H9 (cell line): ENCODE results near the gene ADAM29. TPM values are rescaled to one million over a fixed set of nuclear protein-coding genes. Genes with fewer than 3 reads are reported as not detected.

ENCODE experiments used
- DNase-seq: peaks from one replicate; pipeline ENCODE4 v3.0.0-alpha.2; 2017
- H2AFZ ChIP-seq: one replicate; pipeline ENCODE4 v1.6.1; 2013; ENCODE audit warnings: mild to moderate bottlenecking, low read length, control low read depth, moderate library complexity
- H2AK5ac ChIP-seq: 2 replicates; pipeline ENCODE4 v1.6.1; 2013; ENCODE audit warnings: low read length, control low read depth, mixed read lengths; ENCODE audit not compliant: insufficient read length
- H2BK120ac ChIP-seq: one replicate; pipeline ENCODE4 v1.6.1; 2013; ENCODE audit warnings: low read depth, mild to moderate bottlenecking, low read length, control low read depth, inconsistent platforms; ENCODE audit not compliant: poor library complexity, severe bottlenecking
- H2BK12ac ChIP-seq: 2 replicates; pipeline ENCODE4 v1.6.1; 2013; ENCODE audit warnings: low read length, control low read depth, mixed read lengths, low read depth; ENCODE audit not compliant: insufficient read length
- H2BK15ac ChIP-seq: 2 replicates; pipeline ENCODE4 v1.6.1; 2013; ENCODE audit warnings: low read depth, low read length, control low read depth
- H2BK20ac ChIP-seq: one replicate; pipeline ENCODE4 v1.6.1; 2013; ENCODE audit warnings: low read depth, mild to moderate bottlenecking, low read length, control low read depth, inconsistent platforms; ENCODE audit not compliant: poor library complexity, severe bottlenecking
- H2BK5ac ChIP-seq: 2 replicates; pipeline ENCODE4 v1.6.1; 2013; ENCODE audit warnings: low read length, control low read depth, mixed read lengths; ENCODE audit not compliant: insufficient read length
- H3K14ac ChIP-seq: 2 replicates; pipeline ENCODE4 v1.6.1; 2013; ENCODE audit warnings: low read length, control low read depth; ENCODE audit not compliant: insufficient read depth
- H3K18ac ChIP-seq: 2 replicates; pipeline ENCODE4 v1.6.1; 2013; ENCODE audit warnings: low read depth, mild to moderate bottlenecking, mixed read lengths, low read length, control low read depth; ENCODE audit not compliant: insufficient read length
- H3K23ac ChIP-seq: 2 replicates; pipeline ENCODE4 v1.6.1; 2013; ENCODE audit warnings: low read length, control low read depth, mixed read lengths, low read depth; ENCODE audit not compliant: insufficient read length
- H3K23me2 ChIP-seq: 2 replicates; pipeline ENCODE4 v1.6.1; 2013; ENCODE audit warnings: low read depth, mild to moderate bottlenecking, mixed read lengths, low read length, control low read depth; ENCODE audit not compliant: insufficient read length, poor library complexity, severe bottlenecking
- H3K27ac ChIP-seq: 2 replicates; pipeline ENCODE4 v1.5.1; 2013; ENCODE audit warnings: low read length, control low read depth, mixed read lengths, low read depth; ENCODE audit not compliant: insufficient read length
- H3K27me3 ChIP-seq: 2 replicates; pipeline ENCODE4 v1.6.1; 2013; ENCODE audit warnings: low read length, control low read depth, inconsistent platforms; ENCODE audit not compliant: insufficient read depth
- H3K4ac ChIP-seq: 2 replicates; pipeline ENCODE4 v1.6.1; 2013; ENCODE audit warnings: low read depth, mild to moderate bottlenecking, control low read depth, inconsistent platforms, low read length, moderate library complexity
- H3K4me1 ChIP-seq: 2 replicates; pipeline ENCODE4 v1.6.1; 2013; ENCODE audit warnings: low read length, control low read depth, inconsistent platforms; ENCODE audit not compliant: insufficient read depth
- H3K4me2 ChIP-seq: 2 replicates; pipeline ENCODE4 v1.6.1; 2013; ENCODE audit warnings: low read length, control low read depth, mixed read lengths; ENCODE audit not compliant: insufficient read length, insufficient read depth
- H3K56ac ChIP-seq: 2 replicates; pipeline ENCODE4 v1.6.1; 2013; ENCODE audit warnings: low read depth, mild to moderate bottlenecking, mixed read lengths, low read length, control low read depth; ENCODE audit not compliant: insufficient read length
- H3K79me1 ChIP-seq: 2 replicates; pipeline ENCODE4 v1.6.1; 2013; ENCODE audit warnings: low read depth, mild to moderate bottlenecking, moderate library complexity, low read length, control low read depth, inconsistent platforms; ENCODE audit not compliant: insufficient read depth, poor library complexity, severe bottlenecking
- H3K79me2 ChIP-seq: 2 replicates; pipeline ENCODE4 v1.6.1; 2013; ENCODE audit warnings: low read length, control low read depth, inconsistent platforms; ENCODE audit not compliant: insufficient read depth
- H3K9ac ChIP-seq: 2 replicates; pipeline ENCODE4 v1.6.1; 2013; ENCODE audit warnings: low read length, control low read depth, mixed read lengths; ENCODE audit not compliant: insufficient read length; ENCODE audit errors: extremely low read depth
- H3K9me3 ChIP-seq: one replicate; pipeline ENCODE4 v1.6.1; 2013; ENCODE audit warnings: low read depth, low read length, inconsistent platforms; ENCODE audit not compliant: control insufficient read depth
- H3T11ph ChIP-seq: one replicate; pipeline ENCODE4 v1.6.1; 2013; ENCODE audit warnings: mild to moderate bottlenecking, low read length, control low read depth, inconsistent platforms
- H4K20me1 ChIP-seq: one replicate; pipeline ENCODE4 v1.6.1; 2013; ENCODE audit not compliant: control insufficient read depth, insufficient read length, insufficient read depth
- H4K5ac ChIP-seq: 2 replicates; pipeline ENCODE4 v1.6.1; 2013; ENCODE audit warnings: low read depth, mild to moderate bottlenecking, mixed read lengths, low read length, control low read depth; ENCODE audit not compliant: insufficient read length
- H4K8ac ChIP-seq: replicated peaks from 2 replicates; pipeline ENCODE4 v1.6.1; 2013; ENCODE audit warnings: low read length, control low read depth, mixed read lengths, low read depth; ENCODE audit not compliant: insufficient read length
- H4K91ac ChIP-seq: 2 replicates; pipeline ENCODE4 v1.6.1; 2013; ENCODE audit warnings: low read depth, mild to moderate bottlenecking, moderate library complexity, mixed read lengths, low read length, control low read depth; ENCODE audit not compliant: insufficient read length
- H3K27ac Mint-ChIP-seq, 3 experiments: 2 replicates in 2 of 3; 3 replicates in 1 of 3; pipeline ENCODE4 v1.8.0; 2020 to 2021; ENCODE audit warnings: mixed read lengths in 3 of 3, mild to moderate bottlenecking in 1 of 3, moderate library complexity in 1 of 3
- H3K27me3 Mint-ChIP-seq: 2 replicates; pipeline ENCODE4 v1.8.0; 2021; ENCODE audit warnings: low read depth, mild to moderate bottlenecking, moderate library complexity, mixed read lengths
- H3K36me3 Mint-ChIP-seq, 3 experiments: 2 replicates in 2 of 3; 3 replicates in 1 of 3; pipeline ENCODE4 v1.8.0; 2020 to 2021; ENCODE audit warnings: low read depth in 3 of 3, mixed read lengths in 3 of 3; ENCODE audit not compliant: insufficient read depth in 1 of 3
- H3K4me1 Mint-ChIP-seq, 2 experiments: 2 replicates each; pipeline ENCODE4 v1.8.0; 2020; ENCODE audit warnings: mixed read lengths in 2 of 2
- H3K4me3 Mint-ChIP-seq, 2 experiments: 2 replicates in 1 of 2; 3 replicates in 1 of 2; pipeline ENCODE4 v1.8.0; 2020 to 2021; ENCODE audit warnings: mild to moderate bottlenecking in 2 of 2, mixed read lengths in 2 of 2, moderate library complexity in 1 of 2
- H3K9me3 Mint-ChIP-seq, 2 experiments: 2 replicates in 1 of 2; 3 replicates in 1 of 2; pipeline ENCODE4 v1.8.0; 2020; ENCODE audit warnings: mild to moderate bottlenecking in 2 of 2, mixed read lengths in 2 of 2, moderate library complexity in 1 of 2
- CTCF ChIP-seq: fragments of 200-600 bp; sonication (generic); conservative IDR thresholded peaks from 3 replicates; pipeline ENCODE4 v1.8.0; 2021; ENCODE audit warnings: antibody characterized with exemption, mild to moderate bottlenecking
- WGBS: extraction: QIAGEN DNeasy Blood & Tissue Kit; methylation state at CpG from one replicate; pipeline ENCODE4 v1.1.7; 2013; ENCODE audit warnings: missing lambda C conversion rate, low lambda C conversion rate, mixed read lengths; ENCODE audit not compliant: insufficient read length; ENCODE audit errors: extremely low coverage; 5-methylcytosine and 5-hydroxymethylcytosine counted together
- total RNA-seq: library from RNA; stranded (reverse); gene quantifications from 2 replicates; pipeline ENCODE4 v1.2.1, GENCODE V29; 2021

ADAM29 gene
- total RNA-seq, 1 experiment from 2014 or later, result not detected

- H3K79me2 ChIP-seq, result no peaks in the 10 kb centered on the region
- Mint-ChIP-seq H3K9me3 (peaks cover 3% of the 10 kb centered on the region in 2 experiments; a peak in 2 of 5 replicates), H3K4me1 (peaks cover 12 to 14% of the 10 kb centered on the region in 2 experiments), H3K27ac (no peak overlapping the region), H3K27me3 (no peaks in the 10 kb centered on the region), H3K36me3 (peaks cover 0 to 4% (median 1%) of the 10 kb centered on the region in 3 experiments; a peak in 1 of 7 replicates), H3K4me3 (no peak overlapping the region)
- H3K4ac ChIP-seq, result no peak overlapping the region
- no peak overlapping the region for H3K18ac ChIP-seq
- H2BK15ac ChIP-seq, result no peak overlapping the region
- H2BK5ac ChIP-seq, result no peak overlapping the region
- H2BK20ac ChIP-seq, result no peak overlapping the region
- H3K23me2 ChIP-seq, result no peaks in the 10 kb centered on the region
- H3K56ac ChIP-seq, result no peak overlapping the region
- no peaks in the 10 kb centered on the region for H3K9me3 ChIP-seq
- no CpG with 5 or more reads among the region's 1 CpG for WGBS
- H3K27me3 ChIP-seq, result no peaks in the 10 kb centered on the region
- H2AFZ ChIP-seq, result no peak overlapping the region
- H2BK12ac ChIP-seq, result no peak overlapping the region
- H3K79me1 ChIP-seq, result no peaks in the 10 kb centered on the region
- no peak overlapping the region for H3K14ac ChIP-seq
- H4K8ac ChIP-seq, result no peak overlapping the region
- H4K91ac ChIP-seq, result no peak overlapping the region
- H3T11ph ChIP-seq, result no peak overlapping the region
- H2BK120ac ChIP-seq, result no peak overlapping the region
- H3K23ac ChIP-seq, result no peak overlapping the region
- H4K20me1 ChIP-seq, result no peaks in the 10 kb centered on the region
- no peak for TF ChIP-seq CTCF
- H4K5ac ChIP-seq, result no peak overlapping the region
- no peak overlapping the region for H3K27ac ChIP-seq
- no peak overlapping the region for H3K9ac ChIP-seq
- H3K4me1 ChIP-seq, result no peaks in the 10 kb centered on the region
- no peak overlapping the region for H3K4me2 ChIP-seq
- no peak overlapping the region for H2AK5ac ChIP-seq
- DNase-seq, result no peak
These were observed 14.9 kb downstream of the ADAM29 start for GRCh38 chr4:174933083-174933482.
